Measurements from ENCODE around the gene DZIP1L. TPM values are rescaled to one million over a fixed set of nuclear protein-coding genes. Genes with fewer than 3 reads are reported as not detected.

DZIP1L gene
- total RNA-seq, 1 experiment from 2014 or later, result 10.4 TPM

DNA sequence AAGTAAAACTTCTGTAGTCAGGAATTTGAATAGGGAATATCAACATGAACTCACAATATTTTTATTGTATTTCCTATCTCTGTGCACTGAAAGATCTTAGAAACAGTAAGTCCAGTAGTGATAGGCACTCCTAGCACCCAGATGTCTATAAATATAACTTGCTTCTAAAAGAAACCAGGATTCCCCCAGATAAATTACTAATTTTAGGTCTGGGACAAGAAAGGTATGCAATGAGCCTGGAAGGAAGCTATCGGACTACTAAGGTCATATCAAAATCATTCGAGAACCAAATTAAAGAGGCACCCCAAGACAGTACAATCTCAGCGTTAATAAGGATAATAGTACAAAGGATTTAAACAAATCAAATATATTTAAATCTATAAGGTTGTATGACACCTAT lies 58.0 kb downstream of the DZIP1L start:
- Histone ChIP-seq H4K91ac (ENCODE audit: insufficient read length, low read depth, low read length) (no peak overlapping the region), H3K23me2 (ENCODE audit: insufficient read length, low read depth, low read length, poor library complexity, severe bottlenecking) (no peaks in the 10 kb centered on the region), H3K9me3 (ENCODE audit: control insufficient read depth, low read depth, low read length) (no peaks in the 10 kb centered on the region), H3K56ac (ENCODE audit: insufficient read length, low read depth, low read length) (no peak overlapping the region), H3K14ac (ENCODE audit: insufficient read depth, low read length) (no peak overlapping the region), H2BK20ac (ENCODE audit: low read depth, low read length, poor library complexity, severe bottlenecking) (no peak overlapping the region), H2BK12ac (ENCODE audit: insufficient read length, low read depth, low read length) (no peak overlapping the region), H3K4me2 (ENCODE audit: insufficient read depth, insufficient read length, low read length) (no peak overlapping the region), H3K27me3 (ENCODE audit: insufficient read depth, low read length) (no peaks in the 10 kb centered on the region), H2AFZ (ENCODE audit: low read length) (no peak overlapping the region), H3K79me2 (ENCODE audit: insufficient read depth, low read length) (no peaks in the 10 kb centered on the region), H4K5ac (ENCODE audit: insufficient read length, low read depth, low read length) (no peak overlapping the region), H3K4me1 (ENCODE audit: insufficient read depth, low read length) (no peaks in the 10 kb centered on the region), H3K79me1 (ENCODE audit: insufficient read depth, low read depth, low read length, poor library complexity, severe bottlenecking) (no peaks in the 10 kb centered on the region), H2AK5ac (ENCODE audit: insufficient read length, low read length) (no peak overlapping the region), H2BK5ac (ENCODE audit: insufficient read length, low read length) (no peak overlapping the region), H3T11ph (ENCODE audit: low read length) (no peak overlapping the region), H3K18ac (ENCODE audit: insufficient read length, low read depth, low read length) (no peak overlapping the region), H3K9ac (ENCODE audit: extremely low read depth, insufficient read length, low read length) (no peak overlapping the region), H3K27ac (ENCODE audit: insufficient read length, low read depth, low read length) (no peak overlapping the region), H3K4ac (ENCODE audit: low read depth, low read length) (no peak overlapping the region), H2BK120ac (ENCODE audit: low read depth, low read length, poor library complexity, severe bottlenecking) (no peak overlapping the region), H2BK15ac (ENCODE audit: low read depth, low read length) (no peak overlapping the region), H4K20me1 (ENCODE audit: control insufficient read depth, insufficient read depth, insufficient read length) (no peaks in the 10 kb centered on the region), H4K8ac (replicated peaks; ENCODE audit: insufficient read length, low read depth, low read length) (no peak overlapping the region), H3K23ac (ENCODE audit: insufficient read length, low read depth, low read length) (no peak overlapping the region)
- WGBS (ENCODE audit: extremely low coverage, insufficient read length, low lambda C conversion rate), result no CpG with 5 or more reads among the region's 3 CpGs
- no peak for DNase-seq
- H3K27me3 Mint-ChIP-seq (ENCODE audit: low read depth), result no peaks in the 10 kb centered on the region
- no peak overlapping the region for H3K27ac Mint-ChIP-seq
- no peaks in the 10 kb centered on the region for H3K9me3 Mint-ChIP-seq
- peaks cover 6 to 9% of the 10 kb centered on the region in 2 experiments for H3K4me1 Mint-ChIP-seq
- peaks cover 8 to 15% (median 14%) of the 10 kb centered on the region in 3 experiments; a peak in 6 of 7 replicates for H3K36me3 Mint-ChIP-seq (ENCODE audit: insufficient read depth in 1 of 3, low read depth in 3 of 3)
- H3K4me3 Mint-ChIP-seq, result no peak overlapping the region
- TF ChIP-seq, protein P1, sequence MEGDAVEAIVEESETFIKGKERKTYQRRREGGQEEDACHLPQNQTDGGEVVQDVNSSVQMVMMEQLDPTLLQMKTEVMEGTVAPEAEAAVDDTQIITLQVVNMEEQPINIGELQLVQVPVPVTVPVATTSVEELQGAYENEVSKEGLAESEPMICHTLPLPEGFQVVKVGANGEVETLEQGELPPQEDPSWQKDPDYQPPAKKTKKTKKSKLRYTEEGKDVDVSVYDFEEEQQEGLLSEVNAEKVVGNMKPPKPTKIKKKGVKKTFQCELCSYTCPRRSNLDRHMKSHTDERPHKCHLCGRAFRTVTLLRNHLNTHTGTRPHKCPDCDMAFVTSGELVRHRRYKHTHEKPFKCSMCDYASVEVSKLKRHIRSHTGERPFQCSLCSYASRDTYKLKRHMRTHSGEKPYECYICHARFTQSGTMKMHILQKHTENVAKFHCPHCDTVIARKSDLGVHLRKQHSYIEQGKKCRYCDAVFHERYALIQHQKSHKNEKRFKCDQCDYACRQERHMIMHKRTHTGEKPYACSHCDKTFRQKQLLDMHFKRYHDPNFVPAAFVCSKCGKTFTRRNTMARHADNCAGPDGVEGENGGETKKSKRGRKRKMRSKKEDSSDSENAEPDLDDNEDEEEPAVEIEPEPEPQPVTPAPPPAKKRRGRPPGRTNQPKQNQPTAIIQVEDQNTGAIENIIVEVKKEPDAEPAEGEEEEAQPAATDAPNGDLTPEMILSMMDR (conservative IDR thresholded peaks at IDR 0.05), result no peak
